ENCODE results near the gene ATXN7. TPM values are rescaled to one million over a fixed set of nuclear protein-coding genes. Genes with fewer than 3 reads are reported as not detected.

ATXN7 gene
- total and polyA plus RNA-seq, 2 of the 13 experiments (the other 11 are each of a cell fraction or from before 2014, with no cell fraction given), result 13.8 to 20.0 TPM

- Histone ChIP-seq H4K20me1 (ENCODE audit: insufficient read depth, low read length) (no peaks in the 10 kb centered on the region), H3K79me2 (ENCODE audit: insufficient read depth, low read length) (peaks cover 35% of the 10 kb centered on the region), H3K4me1 (ENCODE audit: insufficient read depth, low read length) (peaks cover 39% of the 10 kb centered on the region), H3K36me3 (replicated peaks in 1 of 2; ENCODE audit: control insufficient read depth in 1 of 2, insufficient read depth in 2 of 2, low read length in 2 of 2) (no peaks in the 10 kb centered on the region), H3K9me3 (ENCODE audit: low read length) (no peaks in the 10 kb centered on the region), H3K27me3 (ENCODE audit: control insufficient read depth in 1 of 2, insufficient read depth in 2 of 2, low read length in 2 of 2) (no peaks in the 10 kb centered on the region; a peak in 1 of 5 replicates), H3K4me2 (ENCODE audit: low read depth, low read length) (no peak overlapping the region), H3K4me3 (replicated peaks in 1 of 3; ENCODE audit: insufficient read depth in 1 of 3, low read depth in 2 of 3, low read length in 3 of 3) (no peak overlapping the region), H2AFZ (ENCODE audit: low read length) (no peak overlapping the region), H3K9ac (ENCODE audit: insufficient read depth, low read depth, low read length) (no peak overlapping the region), H3K27ac (ENCODE audit: extremely low read length, insufficient read depth, low read length) (no peak overlapping the region)
- ATAC-seq, result no peak
- FAIRE-seq, result no peak
- DNase-seq (ENCODE audit: low spot score), result no peak
- intact Hi-C loops (cut with micrococcal nuclease; ENCODE audit: unreplicated experiment) (no loop called here), in situ Hi-C loops (cut with HindIII; ENCODE audit: extremely low pct_ligation_motif_present, low pct_unique_long_range_greater_than_20kb) (loop anchor here (10.0 kb wide), 1 partner anchor 54 kb away; the partner anchor contains the start of gene SCAANT1)
- WGBS (ENCODE audit: low lambda C conversion rate), result 97% methylated on average over 3 of the region's 3 CpGs
- no TSS peak for BruUV-seq (replicated peaks)
- ChIA-PET CTCF (ENCODE audit: low intra/inter-chr PET ratio, low total read pairs) (no interaction called here), POLR2A (no interaction called here)
- TF ChIP-seq ZNF629 (CRISPR knock-in tag; conservative IDR thresholded peaks at IDR 0.05) (no peak), NR2F1 (CRISPR knock-in tag; IDR thresholded peaks at IDR 0.05) (no peak), ZNF605 (CRISPR knock-in tag; IDR thresholded peaks at IDR 0.05) (no peak), ZNF44 (CRISPR knock-in tag; IDR thresholded peaks at IDR 0.05) (no peak), PHF5A (CRISPR knock-in tag; IDR thresholded peaks at IDR 0.05; ENCODE audit: low read depth, unreplicated experiment) (no peak), CBX2 (IDR thresholded peaks at IDR 0.05; ENCODE audit: low read depth, low read length) (no peak), CBX2 (CRISPR knock-in tag; IDR thresholded peaks at IDR 0.05; ENCODE audit: low read depth) (no peak), ZNF792 (CRISPR knock-in tag; IDR thresholded peaks at IDR 0.05) (no peak), ARID3A (IDR thresholded peaks at IDR 0.05; ENCODE audit: low read depth, low read length) (no peak), HES4 (CRISPR knock-in tag; IDR thresholded peaks at IDR 0.05; ENCODE audit: borderline replicate concordance) (no peak), ZNF710 (CRISPR knock-in tag; IDR thresholded peaks at IDR 0.05; ENCODE audit: borderline replicate concordance) (no peak), ZMYM2 (CRISPR knock-in tag; IDR thresholded peaks at IDR 0.05) (no peak)
Measured at GRCh38 chr3:63860776-63861175, 2.9 kb upstream of the ATXN7 start.

All from HepG2 (cell line).